ENCODE measurements around the gene KCND3.

GRCh38 chr1:111963985-111964738 lies 25.3 kb downstream of the KCND3 start:
- TF ChIP-seq CTCF (conservative IDR thresholded peaks at IDR 0.05): no peak
- TF ChIP-seq EZH2 (IDR thresholded peaks at IDR 0.05; ENCODE audit: low read depth): no peak

Measured in PC-9 (cell line).